ENCODE measurements around the gene SDCCAG8.
A peak's percentile ranks its signal among the peaks of the same experiment; 100 is the strongest.
"Not testable (repeated sequence)": the region's sequence is repeated elsewhere in the genome, so short reads cannot be mapped to it uniquely, and the experiment has no call there.

SDCCAG8 gene

DNA sequence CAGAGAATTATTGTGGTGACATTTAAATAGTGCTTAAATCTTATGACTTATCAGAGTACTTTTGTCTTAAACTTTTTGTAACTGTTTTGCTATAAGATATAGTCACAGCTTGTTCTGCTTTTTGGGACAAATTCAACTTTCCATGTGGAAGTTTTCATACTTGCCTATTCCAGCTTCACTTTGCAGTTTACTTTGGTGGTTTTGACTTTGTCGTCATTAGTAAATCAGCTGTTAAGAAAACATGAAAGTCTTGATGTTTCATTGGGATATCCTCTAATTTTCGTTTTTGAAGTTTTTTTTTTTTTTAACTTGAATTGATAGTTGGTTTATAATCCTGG, 31.3 kb downstream of the SDCCAG8 start:
- DNase-seq: no peak

DNA sequence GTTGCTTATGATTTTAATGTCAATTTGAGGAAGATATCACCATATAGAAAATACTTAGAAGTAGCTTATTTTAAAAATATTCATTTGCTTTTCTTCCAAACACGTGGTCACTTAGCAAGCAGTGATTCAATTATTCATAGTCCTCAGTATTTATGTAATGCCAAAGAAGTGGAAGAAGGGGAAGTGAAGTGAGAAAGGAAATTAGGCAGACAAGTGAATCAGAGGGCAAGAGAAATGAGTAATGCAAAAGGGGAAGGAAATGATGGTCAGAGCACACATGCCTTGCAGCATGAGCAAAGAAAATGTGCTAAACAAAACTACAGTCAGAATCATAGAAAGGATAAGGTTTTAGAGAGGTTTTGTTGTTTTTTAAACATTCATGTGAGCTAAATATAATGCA, 31.8 kb downstream of the SDCCAG8 start:
- DNase-seq: no peak

- no peak for DNase-seq
Measured at GRCh38 chr1:243288062-243288461, 32.2 kb downstream of the SDCCAG8 start.

DNA sequence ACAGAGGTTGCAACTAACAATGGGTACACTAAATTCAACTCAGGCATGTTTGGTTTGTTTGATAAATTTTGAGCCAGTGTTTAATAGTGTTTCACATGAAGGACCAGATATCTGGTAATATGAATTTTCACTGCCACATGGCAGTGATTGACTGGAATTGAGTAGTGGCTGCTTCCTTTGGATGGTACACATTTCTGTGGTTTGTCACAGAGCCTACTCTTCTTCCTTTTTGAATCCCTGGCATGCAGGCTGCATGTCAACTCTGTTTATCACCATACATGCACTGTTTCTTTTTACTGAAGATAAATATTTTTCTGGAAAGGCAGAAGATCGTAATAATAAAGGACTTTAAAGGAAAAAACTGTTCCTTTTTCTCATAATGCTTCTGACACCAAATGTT, 35.5 kb downstream of the SDCCAG8 start:
- DNase-seq: no peak

GRCh38 chr1:243292117-243292516, 36.3 kb downstream of the SDCCAG8 start:
- no peak for DNase-seq

DNA sequence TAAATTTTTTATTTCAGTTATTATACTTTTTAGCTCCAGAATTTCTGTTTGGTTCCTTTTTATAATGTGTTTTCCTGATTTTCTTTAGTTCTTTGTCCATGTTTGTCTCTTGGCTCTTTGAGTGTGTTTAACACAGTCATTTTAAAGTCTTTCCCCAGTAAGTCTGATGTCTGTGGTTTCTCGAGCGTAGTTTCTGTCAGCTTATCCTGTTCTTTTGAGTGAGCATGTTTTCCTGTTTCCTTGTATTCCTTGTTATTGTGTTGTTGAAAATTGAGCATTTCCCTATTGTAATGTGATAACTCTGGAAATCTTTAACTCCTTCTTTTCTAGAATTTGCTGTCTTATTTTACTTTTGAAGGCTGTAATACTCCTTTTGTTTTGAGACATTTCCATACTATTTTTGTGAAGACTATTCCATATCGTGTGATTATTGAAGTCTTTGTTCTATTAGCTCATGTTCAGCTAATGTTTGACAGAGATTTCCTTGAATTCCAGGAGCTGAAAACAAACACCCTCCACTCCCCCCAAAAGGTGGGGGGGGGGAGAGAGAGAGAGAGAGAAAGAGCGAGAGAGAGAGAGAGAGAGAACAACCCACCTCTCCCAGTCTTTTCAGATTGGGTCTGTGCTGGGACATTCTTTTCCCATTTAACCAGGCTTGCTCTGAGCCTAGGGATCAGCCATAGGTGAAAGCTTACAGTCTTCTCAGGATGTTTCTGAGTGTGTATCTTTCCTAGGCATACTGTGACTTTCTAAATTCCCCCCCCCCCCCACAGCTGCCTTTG, 38.3 kb downstream of the SDCCAG8 start:
- no peak for DNase-seq

- no peak for DNase-seq
Measured at GRCh38 chr1:243294723-243295121, 38.9 kb downstream of the SDCCAG8 start.

DNA sequence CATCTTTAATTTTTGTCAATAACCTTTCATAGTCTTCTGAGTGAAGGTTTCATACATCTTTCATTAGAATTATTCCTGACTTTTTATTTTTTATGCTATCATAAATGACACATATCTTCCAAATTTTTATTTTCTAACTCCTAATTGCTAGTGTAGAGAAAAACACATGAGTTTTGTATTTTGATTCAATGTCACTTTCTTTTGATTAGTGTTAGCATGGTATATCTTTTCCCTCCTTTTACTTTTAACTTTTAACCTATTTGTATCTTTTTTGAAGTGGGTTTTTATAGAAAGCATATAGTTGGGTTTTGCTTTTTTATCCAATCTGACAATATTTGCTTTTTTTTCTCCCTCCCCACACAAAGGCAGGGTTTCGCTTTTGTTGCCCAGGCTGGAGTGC, 43.2 kb downstream of the SDCCAG8 start:
- no peak for DNase-seq

DNA sequence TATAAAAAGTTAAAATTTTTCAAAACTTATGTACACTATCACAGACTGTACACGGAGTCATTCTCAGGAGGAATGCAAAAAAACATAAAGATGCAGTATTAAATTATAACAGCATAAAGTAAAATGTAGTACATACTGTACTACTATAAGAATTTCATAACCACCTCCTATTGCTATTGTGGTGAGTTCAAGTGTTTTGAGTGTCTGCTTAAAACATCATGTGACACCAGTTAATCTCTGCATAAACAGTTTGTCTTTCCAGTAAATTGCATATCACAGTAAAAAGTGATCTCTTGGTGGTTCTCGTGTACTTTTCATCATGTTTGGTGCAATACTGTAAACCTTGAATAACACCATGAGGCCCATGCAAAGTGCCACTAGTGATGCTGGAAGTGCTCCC, 45.2 kb downstream of the SDCCAG8 start:
- DNase-seq: no peak

DNA sequence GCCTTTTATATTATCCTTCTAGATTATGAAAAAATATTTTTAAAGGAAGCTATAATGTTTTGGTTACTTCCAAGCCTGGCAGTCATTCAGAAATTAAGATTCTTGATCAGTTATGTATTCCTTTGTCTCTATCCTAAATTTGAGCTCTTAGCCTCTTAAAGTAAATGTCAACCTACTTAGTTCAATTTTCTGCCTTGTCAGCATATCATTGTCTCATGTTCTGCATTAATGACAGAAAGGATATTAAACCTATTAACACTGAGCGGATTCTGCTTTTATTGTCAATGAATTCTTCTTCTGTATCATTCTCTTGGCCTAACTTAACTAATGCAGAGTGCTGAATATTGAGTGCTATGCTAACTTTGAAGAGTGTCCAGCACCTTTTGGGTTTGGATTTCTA, 56.0 kb downstream of the SDCCAG8 start:
- DNase-seq: no peak

DNA sequence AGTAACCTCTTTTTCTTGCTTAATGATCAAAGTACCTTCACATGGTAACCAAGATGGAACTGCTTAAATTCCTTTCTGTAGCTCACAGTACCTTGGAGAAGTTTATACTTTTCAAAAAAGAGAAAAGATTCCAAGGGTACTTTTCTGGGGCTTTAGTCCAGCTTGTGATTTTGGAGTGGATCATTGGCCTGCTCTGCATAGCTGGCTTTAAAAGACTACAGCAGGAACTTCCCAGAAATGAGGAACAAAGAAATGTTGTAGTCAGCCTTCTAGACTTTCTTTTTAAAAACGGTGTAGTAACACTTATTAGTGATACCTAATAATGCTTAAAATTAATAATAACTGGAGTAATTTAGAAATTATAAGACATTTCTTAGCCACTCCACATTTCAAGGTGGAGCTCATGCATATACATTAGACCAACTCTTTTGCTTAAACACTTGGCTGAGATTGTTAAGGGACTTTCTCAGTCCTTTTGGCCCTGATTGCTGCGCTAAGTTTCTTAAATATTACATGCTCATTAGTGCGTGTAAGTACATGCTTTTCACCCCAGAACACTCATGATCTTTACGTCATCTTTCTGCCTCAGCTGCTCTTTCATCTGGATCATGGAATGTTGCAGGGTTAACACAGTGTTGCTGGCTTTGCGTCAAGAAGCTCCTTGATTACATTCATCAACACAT, 57.3 kb downstream of the SDCCAG8 start:
- peak; percentile 24 for DNase-seq

DNA sequence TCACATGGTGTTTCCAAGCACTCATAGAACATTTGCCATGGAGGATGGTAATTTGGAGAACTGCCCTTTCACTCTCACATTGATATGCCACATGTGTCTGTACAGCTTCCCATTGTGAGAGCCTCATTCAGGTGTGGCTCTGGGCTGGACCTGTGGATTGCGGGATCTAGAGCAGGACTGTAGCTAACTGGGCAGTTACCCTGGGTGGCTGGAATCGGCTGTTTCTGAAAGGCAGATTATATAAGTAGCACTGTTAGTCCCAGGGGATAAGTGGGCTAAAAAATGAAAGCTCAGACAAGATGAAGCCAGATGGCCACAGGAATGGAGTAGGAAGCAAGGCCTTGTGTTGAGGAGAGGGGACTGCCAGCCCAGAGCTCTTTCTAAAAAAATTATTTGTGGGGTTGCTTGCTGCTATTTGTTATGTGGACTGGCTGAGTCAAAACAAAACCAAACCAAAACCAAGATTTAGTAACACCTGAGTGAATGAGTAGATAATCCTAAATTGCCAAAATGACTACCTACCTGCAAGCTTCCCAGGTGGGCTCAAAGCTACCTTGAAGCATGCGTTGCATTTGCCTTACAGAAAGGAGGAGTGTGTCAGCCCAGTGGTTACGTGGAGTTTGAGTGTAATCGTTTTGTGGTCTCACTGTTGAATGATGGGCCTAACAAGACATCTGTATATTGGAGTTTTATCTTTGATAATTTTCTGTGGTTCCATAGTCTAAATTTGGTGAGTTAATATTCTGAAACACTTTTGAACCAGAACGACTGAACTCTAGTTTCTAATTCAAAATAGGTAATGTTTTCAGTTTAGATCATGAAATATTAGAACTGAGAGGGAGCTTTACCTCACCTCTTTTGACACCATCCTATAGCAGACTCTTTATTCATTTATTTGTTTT, 58.0 kb downstream of the SDCCAG8 start:
- DNase-seq: no peak

DNA sequence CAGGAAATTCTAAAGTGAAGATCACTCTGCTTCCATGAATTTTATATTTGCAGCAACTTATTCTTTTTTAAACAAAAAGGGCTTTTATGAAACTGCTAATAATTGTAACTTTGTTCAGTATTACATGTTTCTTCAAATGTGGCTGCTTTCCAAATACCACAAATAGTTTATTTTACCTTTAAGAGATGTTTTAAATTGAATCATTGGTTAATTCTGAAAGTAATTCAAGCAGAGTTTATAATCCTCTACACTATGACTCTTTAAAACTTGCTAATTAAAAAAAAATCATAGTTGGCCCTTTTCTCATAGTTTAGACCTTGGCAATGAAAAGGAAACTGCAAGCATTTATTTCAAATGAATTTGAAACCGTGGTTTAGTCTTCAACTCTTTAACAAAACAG, 59.6 kb downstream of the SDCCAG8 start:
- no peak for DNase-seq

- no peak for DNase-seq
Measured at GRCh38 chr1:243315893-243316292, 60.1 kb downstream of the SDCCAG8 start.

GRCh38 chr1:243316366-243316989, 60.6 kb downstream of the SDCCAG8 start:
- peak; percentile 43 for DNase-seq

- DNase-seq: no peak
Measured at GRCh38 chr1:243320224-243320623, 64.4 kb downstream of the SDCCAG8 start.

DNA sequence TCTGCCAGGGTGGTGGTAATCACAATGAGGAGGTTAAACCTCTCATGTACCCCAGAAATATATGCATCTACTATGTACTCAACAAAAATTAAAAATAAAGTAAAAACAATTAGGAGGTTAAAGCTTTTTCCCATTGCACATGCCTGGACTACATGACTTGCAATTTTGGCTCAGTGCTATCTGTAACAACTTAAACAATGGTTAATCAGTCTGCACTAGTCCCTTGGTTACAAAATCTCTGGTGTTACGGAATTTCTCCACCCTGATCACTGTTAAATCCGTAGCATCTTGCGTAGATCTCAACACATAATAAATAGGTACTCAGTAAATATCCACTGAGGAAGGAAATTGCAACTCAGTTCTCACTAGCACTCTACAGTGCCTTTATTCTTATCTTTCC, 66.5 kb downstream of the SDCCAG8 start:
- no peak for DNase-seq

- no peak for DNase-seq
Measured at GRCh38 chr1:243323491-243323890, 67.7 kb downstream of the SDCCAG8 start.

DNA sequence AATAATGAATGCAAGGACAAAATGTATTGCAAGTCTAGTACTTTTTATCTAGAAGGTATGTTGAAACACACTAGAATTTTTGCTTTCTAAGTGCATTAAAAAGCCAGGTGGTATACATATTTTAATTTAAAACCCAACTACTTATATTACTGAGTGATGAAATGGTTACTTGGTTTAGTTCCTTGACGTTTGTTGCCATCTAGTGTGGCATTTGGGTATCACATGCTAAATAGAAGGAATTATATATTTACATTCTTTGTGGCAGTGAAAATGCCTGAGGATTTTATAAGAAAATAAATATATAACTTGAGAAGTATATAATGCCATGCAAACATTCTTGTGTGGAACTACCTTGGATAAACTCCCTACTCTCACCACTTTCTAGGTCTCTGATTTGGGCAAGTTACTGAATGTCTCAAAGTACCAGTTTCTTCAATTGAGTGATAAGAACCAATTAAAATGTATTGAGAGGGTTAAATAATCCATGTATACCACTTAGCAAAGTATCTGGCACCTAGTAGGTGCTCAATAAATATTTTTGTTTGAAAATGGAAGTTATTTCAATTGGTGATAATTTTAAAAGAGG, 69.6 kb downstream of the SDCCAG8 start:
- no peak for DNase-seq

DNA sequence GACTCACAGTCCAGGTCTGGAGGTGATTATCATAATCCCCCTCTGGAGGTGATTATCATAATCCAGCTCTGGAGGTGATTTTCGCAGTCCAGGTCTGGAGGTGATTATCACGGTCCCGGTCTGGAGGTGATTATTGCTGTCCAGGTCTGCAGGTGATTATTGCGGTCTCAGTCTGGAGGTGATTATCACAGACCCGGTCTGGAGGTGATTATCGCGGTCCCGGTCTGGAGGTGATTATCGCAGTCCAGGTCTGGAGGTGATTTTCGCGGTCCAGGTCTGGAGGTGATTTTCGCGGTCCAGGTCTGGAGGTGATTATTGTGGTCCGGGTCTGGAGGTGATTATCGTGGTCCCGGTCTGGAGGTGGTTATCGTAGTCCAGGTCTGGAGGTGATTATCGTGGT, 76.6 kb downstream of the SDCCAG8 start:
- DNase-seq: no peak

DNA sequence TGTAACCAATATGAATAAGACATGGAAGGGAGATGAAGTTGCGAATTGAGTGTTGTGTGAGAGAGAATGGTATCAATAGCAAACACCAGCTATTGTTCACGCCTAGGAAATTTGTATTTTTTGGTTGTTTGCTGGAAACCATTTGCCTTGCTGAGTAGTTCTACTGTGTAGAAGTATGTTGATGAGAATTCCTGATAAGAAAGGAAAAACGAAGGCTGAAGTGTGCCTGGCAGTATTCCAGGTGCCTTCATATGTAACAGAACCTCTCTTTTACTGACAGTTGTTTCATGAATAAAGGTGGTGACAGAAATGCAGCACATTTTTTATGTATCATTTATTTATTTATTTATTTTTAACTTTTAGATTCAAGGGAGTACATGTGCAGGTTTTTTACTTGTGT, 79.5 kb downstream of the SDCCAG8 start:
- no peak for DNase-seq

DNA sequence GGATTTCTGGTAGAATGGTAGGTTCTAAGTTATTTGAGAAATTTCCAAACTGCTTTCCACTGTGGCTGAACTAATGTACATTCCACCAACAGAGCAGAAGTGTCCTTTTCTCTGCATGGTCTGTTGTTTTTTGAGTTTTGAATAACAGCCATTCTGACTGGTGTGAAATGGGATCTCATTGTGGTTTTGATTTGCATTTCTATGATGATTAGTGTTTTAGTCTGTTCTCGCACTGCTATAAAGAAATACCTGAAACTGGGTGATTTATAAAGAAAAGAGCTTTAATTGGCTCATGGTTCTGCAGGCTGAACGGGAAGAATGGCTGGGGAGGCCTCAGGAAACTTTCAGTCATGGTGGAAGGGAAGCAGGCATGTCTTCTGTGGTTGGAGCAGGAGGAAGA, 80.3 kb downstream of the SDCCAG8 start:
- DNase-seq: no peak

- not testable (repeated sequence) for DNase-seq
Measured at GRCh38 chr1:243338848-243339247, 83.0 kb downstream of the SDCCAG8 start.

Measured in right hindlimb (tissue), 1 donor.